Esophagus muscularis mucosa (tissue), 4 donors: ENCODE measurements around the gene CEP89.

Experiments used
- CTCF ChIP-seq, 3 experiments: fragments of 200-600 bp in 2 of 3; fragments of 450-650 bp in 1 of 3; sonication (generic) in 2 of 3; IDR thresholded peaks; one replicate each; pipeline ENCODE4 v1.5.1; 2017 to 2019; ENCODE audit warnings: antibody characterized with exemption in 3 of 3, mild to moderate bottlenecking in 2 of 3, moderate library complexity in 1 of 3
- EP300 ChIP-seq: sonication (generic); formaldehyde crosslinking; IDR thresholded peaks from one replicate; pipeline ENCODE4 v1.6.1; 2017; ENCODE audit warnings: antibody characterized with exemption
- POLR2AphosphoS5 ChIP-seq, 2 donors: sonication (generic); formaldehyde crosslinking; IDR thresholded peaks; one replicate each; pipeline ENCODE4 v1.6.1; 2017; ENCODE audit warnings: antibody characterized with exemption in 2 of 2

- TF ChIP-seq CTCF (IDR thresholded peaks at IDR 0.05), result no peak
- no peak for TF ChIP-seq EP300
- TF ChIP-seq POLR2AphosphoS5 (IDR thresholded peaks at IDR 0.05), result no peak
Measured at GRCh38 chr19:32969549-32969948, 2.2 kb downstream of the CEP89 start.
